AG20443 (cell line): Measurements from ENCODE around the gene HEXIM1.
A peak's percentile ranks its signal among the peaks of the same experiment; 100 is the strongest.

Experiments
- DNase-seq: peaks from one replicate; pipeline ENCODE4 v3.0.0; 2012; ENCODE audit warnings: low spot score, mixed read lengths

The HEXIM1 gene

GRCh38 chr17:45172232-45172540, 23.9 kb downstream of the HEXIM1 start:
- no peak for DNase-seq

- DNase-seq, result peak; percentile 80
These were observed 24.4 kb downstream of the HEXIM1 start for GRCh38 chr17:45172541-45173286.

- no peak for DNase-seq
These were observed 27.5 kb downstream of the HEXIM1 start for GRCh38 chr17:45175759-45176115.

- DNase-seq, result no peak
These were observed 29.3 kb downstream of the HEXIM1 start for GRCh38 chr17:45177563-45177962.

- no peak for DNase-seq
These were observed 35.9 kb downstream of the HEXIM1 start for GRCh38 chr17:45184144-45184543.

GRCh38 chr17:45186801-45187354, 38.6 kb downstream of the HEXIM1 start:
- DNase-seq, result no peak

GRCh38 chr17:45189009-45189408, 40.7 kb downstream of the HEXIM1 start:
- DNase-seq, result no peak

- DNase-seq, result no peak
These were observed 42.4 kb downstream of the HEXIM1 start for GRCh38 chr17:45190503-45191255.

- DNase-seq, result no peak
These were observed 47.1 kb downstream of the HEXIM1 start for GRCh38 chr17:45195424-45195823.

GRCh38 chr17:45197108-45197507, 48.8 kb downstream of the HEXIM1 start:
- DNase-seq, result no peak

- DNase-seq, result peak; percentile 96
These were observed 49.5 kb downstream of the HEXIM1 start for GRCh38 chr17:45197555-45198334.

- no peak for DNase-seq
These were observed 52.4 kb downstream of the HEXIM1 start for GRCh38 chr17:45200701-45201100.

GRCh38 chr17:45201457-45201856, 53.2 kb downstream of the HEXIM1 start:
- DNase-seq, result no peak
